Ascending aorta (tissue), 2 donors: ENCODE measurements around the gene FAM107A. TPM values are rescaled to one million over a fixed set of nuclear protein-coding genes. Genes with fewer than 3 reads are reported as not detected.

Experiments used
- DNase-seq, 2 donors: peaks; one replicate each; pipeline ENCODE4 v3.0.0-alpha.2; 2019; ENCODE audit warnings: low spot score in 2 of 2
- H3K27ac ChIP-seq, 2 donors: fragments of 200-600 bp; sonication (generic); one replicate each; pipeline ENCODE4 v1.5.1; 2016 to 2017; ENCODE audit warnings: mild to moderate bottlenecking in 1 of 2
- H3K27me3 ChIP-seq: fragments of 200-600 bp; sonication (generic); one replicate; pipeline ENCODE4 v1.5.1; 2017
- H3K36me3 ChIP-seq, 2 donors: fragments of 200-600 bp; sonication (generic); one replicate each; pipeline ENCODE4 v1.5.1; 2016
- H3K4me1 ChIP-seq, 2 donors: fragments of 200-600 bp; sonication (generic); one replicate each; pipeline ENCODE4 v1.5.1; 2016 to 2017; ENCODE audit warnings: mild to moderate bottlenecking in 1 of 2
- H3K4me3 ChIP-seq, 2 donors: fragments of 200-600 bp; sonication (generic); one replicate each; pipeline ENCODE4 v1.5.1; 2016 to 2017; ENCODE audit warnings: mild to moderate bottlenecking in 1 of 2
- H3K9me3 ChIP-seq, 2 donors: fragments of 200-600 bp; sonication (generic); one replicate each; pipeline ENCODE4 v1.5.1; 2016
- CTCF ChIP-seq, 3 experiments: fragments of 200-600 bp in 2 of 3; fragments of 450-650 bp in 1 of 3; sonication (generic) in 2 of 3; IDR thresholded peaks; one replicate each; pipeline ENCODE4 v1.5.1; 2016 to 2019; ENCODE audit warnings: antibody characterized with exemption in 3 of 3, mild to moderate bottlenecking in 1 of 3, moderate library complexity in 1 of 3
- intact Hi-C: fragments of 100-400 bp; cut with DNase I; formaldehyde crosslinking; loops from one replicate; pipeline ENCODE4 v1.15.1; 2023
- total RNA-seq: library from RNA; depleted of rRNA; stranded (reverse); fragments of >200 nt; gene quantifications from one replicate; pipeline ENCODE4 v1.1.0, GENCODE V29; 2016

The FAM107A gene
- total RNA-seq, 1 donor from 2014 or later: 93.4 TPM

GRCh38 chr3:58572634-58573230 lies 4.5 kb downstream of the FAM107A start:
- Histone ChIP-seq H3K36me3 (no peaks in the 10 kb centered on the region), H3K4me3 (no peak overlapping the region), H3K27ac (no peak overlapping the region), H3K9me3 (no peaks in the 10 kb centered on the region), H3K4me1 (no peaks in the 10 kb centered on the region), H3K27me3 (no peaks in the 10 kb centered on the region)
- no peak for TF ChIP-seq CTCF (IDR thresholded peaks at IDR 0.05)
- intact Hi-C loops: no loop called here
- DNase-seq: no peak

DNA sequence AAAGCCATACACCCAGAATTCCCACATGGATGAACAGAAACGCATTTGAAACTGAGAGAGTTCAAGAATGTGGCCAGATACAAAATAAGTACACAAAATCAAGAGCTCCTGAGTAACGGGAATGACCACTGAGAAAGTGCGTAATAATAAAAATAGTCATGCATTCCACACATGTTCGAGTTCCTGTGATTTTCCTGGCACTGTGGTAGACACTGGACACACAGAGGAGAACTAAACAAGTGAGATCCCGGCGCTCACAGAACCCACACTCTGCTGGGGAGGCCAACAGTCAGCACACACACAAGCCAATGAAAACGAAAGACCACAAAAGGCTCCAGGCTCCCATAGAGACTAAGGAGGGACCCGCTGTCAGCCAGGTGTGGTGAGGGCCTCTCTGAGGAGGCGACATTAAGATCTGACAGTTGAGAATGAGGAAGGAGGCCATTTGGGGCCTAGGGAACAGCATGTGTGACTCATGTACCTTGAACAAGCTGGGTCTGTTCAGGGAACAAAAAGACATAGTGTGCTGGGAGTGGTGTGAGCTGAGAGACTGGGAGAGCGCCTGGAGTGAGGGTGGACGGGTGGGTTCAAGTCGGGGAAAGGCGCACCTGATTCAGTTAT lies 5.1 kb downstream of the FAM107A start:
- Histone ChIP-seq H3K4me3 (no peak overlapping the region), H3K9me3 (no peaks in the 10 kb centered on the region), H3K4me1 (no peaks in the 10 kb centered on the region), H3K27me3 (no peaks in the 10 kb centered on the region), H3K27ac (no peak overlapping the region), H3K36me3 (no peaks in the 10 kb centered on the region)
- no peak for DNase-seq
- intact Hi-C loops: no loop called here
- no peak for TF ChIP-seq CTCF (IDR thresholded peaks at IDR 0.05)

DNA sequence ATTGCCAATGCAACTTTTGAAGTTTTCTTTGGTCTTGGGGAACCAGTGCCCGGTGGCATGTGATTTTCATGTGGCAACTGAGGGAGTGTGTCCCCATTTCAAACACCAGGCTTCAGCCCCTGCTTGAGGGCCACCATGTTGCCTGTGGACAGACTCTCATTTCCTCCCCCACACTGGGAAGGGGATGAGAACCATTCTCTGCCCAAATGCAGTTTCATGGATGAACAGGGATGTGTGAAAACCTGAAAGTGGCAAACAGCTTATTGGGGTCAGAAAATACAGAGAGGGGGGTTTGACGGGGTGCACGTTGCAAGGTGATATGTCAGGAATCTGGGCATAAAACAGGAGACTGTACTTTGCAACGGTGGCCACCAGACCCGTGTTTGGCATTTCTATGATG lies 6.3 kb downstream of the FAM107A start:
- DNase-seq: no peak
- no peak for TF ChIP-seq CTCF (IDR thresholded peaks at IDR 0.05)
- intact Hi-C loops: no loop called here

GRCh38 chr3:58569287-58570001 lies 7.7 kb downstream of the FAM107A start:
- intact Hi-C loops: no loop called here
- DNase-seq: peak in 1 of 2 donors; percentile 54
- Histone ChIP-seq H3K36me3 (no peaks in the 10 kb centered on the region), H3K4me1 (no peaks in the 10 kb centered on the region), H3K27me3 (no peaks in the 10 kb centered on the region), H3K9me3 (no peaks in the 10 kb centered on the region), H3K27ac (no peak overlapping the region), H3K4me3 (no peak overlapping the region)
- no peak for TF ChIP-seq CTCF (IDR thresholded peaks at IDR 0.05)

More for the DNA sequence above, 6.3 kb downstream of the FAM107A start:
- H3K27ac ChIP-seq: no peak overlapping the region
- H3K9me3 ChIP-seq: no peaks in the 10 kb centered on the region
- no peaks in the 10 kb centered on the region for H3K27me3 ChIP-seq
- H3K36me3 ChIP-seq: no peaks in the 10 kb centered on the region
- no peaks in the 10 kb centered on the region for H3K4me1 ChIP-seq
- no peak overlapping the region for H3K4me3 ChIP-seq

DNA sequence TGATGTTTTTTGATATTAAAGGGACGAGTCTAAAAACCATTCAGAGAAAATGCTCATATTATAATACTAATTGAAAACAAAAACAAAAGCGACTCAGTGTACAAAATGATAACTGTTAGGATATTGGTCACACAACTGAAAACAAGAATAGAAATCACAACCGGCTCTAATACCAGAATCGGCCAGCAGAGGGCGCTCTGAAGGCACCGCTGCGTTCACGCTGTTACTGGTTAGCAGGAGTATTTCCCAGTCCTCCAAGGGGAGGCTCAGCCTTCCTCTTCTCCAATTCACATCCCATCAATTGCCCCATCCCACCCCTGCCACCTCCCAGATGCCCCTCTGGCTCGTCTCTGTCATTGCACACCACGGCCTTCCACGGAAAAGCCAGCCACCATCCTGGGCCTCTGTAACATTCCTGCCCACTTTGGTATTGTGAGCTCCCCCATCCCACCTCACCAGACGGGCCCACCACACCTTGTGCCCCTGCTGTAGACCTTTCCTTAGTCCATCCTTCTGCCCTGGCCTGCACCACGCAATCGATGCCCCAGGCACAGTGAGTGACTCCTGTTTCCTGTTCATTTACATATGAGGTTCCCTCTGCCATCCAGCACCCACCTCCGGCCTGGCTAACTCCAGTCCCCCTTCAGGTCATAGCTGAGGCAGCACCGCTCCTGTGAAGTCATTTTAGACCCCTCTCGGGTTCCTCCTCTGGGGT lies 8.5 kb downstream of the FAM107A start:
- TF ChIP-seq CTCF (IDR thresholded peaks at IDR 0.05): peak; percentile 47 to 82 (median 74)
- H3K4me3 ChIP-seq: no peak overlapping the region
- H3K36me3 ChIP-seq: no peaks in the 10 kb centered on the region
- DNase-seq: peak in 1 of 2 donors; percentile 85
- H3K27me3 ChIP-seq: no peaks in the 10 kb centered on the region
- no peak overlapping the region for H3K27ac ChIP-seq
- intact Hi-C loops: loop anchor here (1.0 kb wide), 1 partner anchor 62 kb away; no protein-coding TSS in a partner anchor
- no peaks in the 10 kb centered on the region for H3K4me1 ChIP-seq
- no peaks in the 10 kb centered on the region for H3K9me3 ChIP-seq
